MM.1S (cell line): ENCODE measurements around the gene FNDC7.

Source experiments
- CTCF ChIP-seq: fragments of 300-600 bp; sonication (generic); IDR thresholded peaks from 2 replicates; pipeline ENCODE4 v1.5.1; 2016; ENCODE audit warnings: antibody characterized with exemption, low read length, mixed read lengths
- EZH2phosphoT487 ChIP-seq: fragments of 300-600 bp; sonication (generic); IDR thresholded peaks from 2 replicates; pipeline ENCODE4 v1.6.1; 2018; ENCODE audit warnings: antibody characterized with exemption, low read length

DNA sequence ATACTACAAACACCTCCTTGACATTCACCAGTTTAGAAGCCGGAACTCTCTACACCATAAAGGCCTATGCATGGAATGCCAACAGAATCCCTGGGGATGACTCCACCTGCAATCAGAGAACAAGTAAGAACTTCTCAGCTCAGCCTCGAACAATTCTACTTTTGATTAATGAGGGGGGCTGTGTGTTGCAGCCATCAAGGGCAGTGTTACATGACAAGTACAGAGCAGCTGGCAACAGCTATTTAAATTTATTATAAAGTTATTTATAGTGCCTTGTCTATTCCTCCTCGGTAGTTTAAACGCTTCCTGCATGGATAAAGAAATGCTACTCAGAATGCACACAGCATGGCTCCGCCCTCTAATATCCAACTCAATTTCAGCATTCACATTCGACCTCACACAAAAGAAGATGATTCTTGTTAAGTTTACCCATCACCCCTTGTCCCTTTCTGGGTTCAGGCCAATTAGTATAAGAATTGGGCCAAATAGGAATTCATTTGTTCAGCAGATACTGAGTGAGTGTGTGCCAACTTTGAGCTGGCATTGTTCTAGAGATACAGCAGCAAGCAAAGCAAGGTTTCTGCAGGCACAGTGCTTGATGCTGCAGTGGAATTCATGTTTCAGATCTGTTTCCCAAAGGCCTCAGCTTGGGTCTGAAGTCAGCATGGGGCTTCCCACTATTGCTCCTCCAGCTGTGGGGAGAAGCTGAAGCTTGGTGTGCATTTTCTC lies 6.4 kb downstream of the FNDC7 start:
- TF ChIP-seq EZH2phosphoT487 (no peak), CTCF (no peak)
